DND-41 (cell line): ENCODE measurements around the gene OSTF1.

Source experiments
- CTCF ChIP-seq: IDR thresholded peaks from 2 replicates; pipeline ENCODE4 v1.5.1; 2012; ENCODE audit warnings: borderline replicate concordance, low read length, moderate library complexity, mild to moderate bottlenecking; ENCODE audit not compliant: poor library complexity, severe bottlenecking; ENCODE audit errors: extremely low read depth
- EZH2 ChIP-seq: IDR thresholded peaks from 3 replicates; pipeline ENCODE4 v1.6.1; 2012; ENCODE audit warnings: borderline replicate concordance, low read depth, mild to moderate bottlenecking, moderate library complexity, low read length, inconsistent platforms; ENCODE audit not compliant: severe bottlenecking

GRCh38 chr9:75161116-75161857, 73.0 kb downstream of the OSTF1 start:
- TF ChIP-seq CTCF, result no peak
- TF ChIP-seq EZH2, result no peak
